Endothelial cell of umbilical vein (primary cell): ENCODE results near the gene MIF4GD. TPM values are rescaled to one million over a fixed set of nuclear protein-coding genes. Genes with fewer than 3 reads are reported as not detected.
A peak's percentile ranks its signal among the peaks of the same experiment; 100 is the strongest.

Experiments used
- BruUV-seq: library from RNA; stranded (reverse); fragments of 400-500 nt; replicated peaks from 2 replicates; lab custom pipeline; 2021; lab: Mats Ljungman, UMichigan
- CTCF ChIA-PET: fragments of 300-600, 350-600 bp; sonication (Branson Sonifier 250); formaldehyde crosslinking; loops from one replicate; lab custom pipeline; 2021; ENCODE audit warnings: antibody characterized with exemption, inconsistent platforms; lab: Charles Lee
- POLR2A ChIA-PET: fragments of 300-600, 350-600 bp; sonication (Branson Sonifier 250); formaldehyde crosslinking; loops from one replicate; lab custom pipeline; 2021; ENCODE audit warnings: antibody characterized with exemption, inconsistent platforms; lab: Charles Lee
- DNase-seq: peaks from one replicate; pipeline ENCODE4 v3.0.0-alpha.2; 2011; ENCODE audit warnings: low read depth, low spot score
- FAIRE-seq: peaks from 2 replicates; lab custom pipeline; 2011; peaks lifted over from hg19 to GRCh38; lab: Jason Lieb, UNC
- H2AFZ ChIP-seq: 2 replicates; pipeline ENCODE4 v1.6.0; 2012; ENCODE audit warnings: low read depth, low read length, control low read depth, inconsistent platforms
- H3K27ac ChIP-seq: 2 replicates; pipeline ENCODE4 v1.5.1; 2011; ENCODE audit warnings: low read depth, mild to moderate bottlenecking, control low read depth, low read length, moderate library complexity; ENCODE audit not compliant: insufficient read depth
- H3K27me3 ChIP-seq, 2 experiments: 2 replicates each; pipeline versions ENCODE4 v1.6.0 to v1.6.1; 2011; ENCODE audit warnings: low read length in 2 of 2, mixed read lengths in 1 of 2; ENCODE audit not compliant: control insufficient read depth in 2 of 2, insufficient read depth in 2 of 2
- H3K36me3 ChIP-seq, 2 experiments: 2 replicates in 1 of 2; 3 replicates in 1 of 2; pipeline ENCODE4 v1.5.1; 2011; ENCODE audit warnings: low read length in 2 of 2, mild to moderate bottlenecking in 1 of 2, moderate library complexity in 1 of 2; ENCODE audit not compliant: control insufficient read depth in 2 of 2, insufficient read depth in 2 of 2; ENCODE audit errors: extremely low read depth in 1 of 2
- H3K4me1 ChIP-seq: 3 replicates; pipeline ENCODE4 v1.5.1; 2011; ENCODE audit warnings: mild to moderate bottlenecking, low read length; ENCODE audit not compliant: control insufficient read depth, insufficient read depth; ENCODE audit errors: extremely low read depth
- H3K4me2 ChIP-seq: 2 replicates; pipeline ENCODE4 v1.6.1; 2011; ENCODE audit warnings: low read length, control low read depth, mixed read lengths; ENCODE audit not compliant: insufficient read depth
- H3K4me3 ChIP-seq, 3 experiments: fragments of 200-600 bp in 1 of 3; sonication (generic), shearing (Covaris generic) in 1 of 3; replicated peaks in 1 of 3; 2 replicates each; pipeline ENCODE4 v1.5.1; 2011 to 2016; ENCODE audit warnings: control low read depth in 3 of 3, low read length in 3 of 3, mild to moderate bottlenecking in 2 of 3, inconsistent platforms in 1 of 3, low read depth in 1 of 3, moderate library complexity in 1 of 3; ENCODE audit not compliant: insufficient read depth in 1 of 3
- H3K79me2 ChIP-seq: 2 replicates; pipeline ENCODE4 v1.6.0; 2012; ENCODE audit warnings: low read length, inconsistent platforms; ENCODE audit not compliant: control insufficient read depth, insufficient read depth
- H3K9ac ChIP-seq: replicated peaks from 2 replicates; pipeline ENCODE3; 2011; ENCODE audit warnings: low read length, control low read depth; ENCODE audit not compliant: insufficient read depth; ENCODE audit errors: extremely low read depth
- H3K9me1 ChIP-seq: replicated peaks from 3 replicates; pipeline ENCODE4 v1.6.0; 2011; ENCODE audit warnings: mild to moderate bottlenecking, low read length; ENCODE audit not compliant: control insufficient read depth, insufficient read depth; ENCODE audit errors: extremely low read depth
- H3K9me3 ChIP-seq: replicated peaks from 2 replicates; pipeline ENCODE4 v1.5.1; 2012; ENCODE audit warnings: low read length, inconsistent platforms; ENCODE audit not compliant: control insufficient read depth, insufficient read depth
- H4K20me1 ChIP-seq: replicated peaks from 2 replicates; pipeline ENCODE3; 2011; ENCODE audit warnings: mild to moderate bottlenecking, low read length; ENCODE audit not compliant: control insufficient read depth, insufficient read depth; ENCODE audit errors: extremely low read depth
- EZH2 ChIP-seq: IDR thresholded peaks from 2 replicates; pipeline ENCODE4 v1.6.1; 2012; ENCODE audit warnings: borderline replicate concordance, low read depth, mild to moderate bottlenecking, moderate library complexity, low read length, inconsistent platforms; ENCODE audit not compliant: severe bottlenecking
- GATA2 ChIP-seq: IDR thresholded peaks from 2 replicates; pipeline ENCODE4 v1.7.0; 2011; ENCODE audit warnings: low read depth, mild to moderate bottlenecking, moderate library complexity, mixed read lengths, low read length; ENCODE audit not compliant: insufficient read length, insufficient read depth
- JUN ChIP-seq: IDR thresholded peaks from 2 replicates; pipeline ENCODE4 v1.6.1; 2011; ENCODE audit warnings: borderline replicate concordance, low read depth; ENCODE audit not compliant: insufficient read length, insufficient read depth
- MYC ChIP-seq: IDR thresholded peaks from one replicate; pipeline ENCODE4 v1.6.1; 2011; ENCODE audit warnings: mild to moderate bottlenecking, low read depth, low read length
- POLR2AphosphoS5 ChIP-seq: IDR thresholded peaks from 2 replicates; pipeline ENCODE4 v1.6.1; 2012; ENCODE audit warnings: low read depth, mild to moderate bottlenecking, control low read depth, low read length, moderate library complexity; ENCODE audit not compliant: insufficient read depth
- dilution Hi-C: fragments of 300-500 bp; cut with MboI; formaldehyde crosslinking; loops from one replicate; pipeline ENCODE4 v1.15.0; 2019; ENCODE audit warnings: low sequenced_read_pairs; ENCODE audit not compliant: extremely low pct_ligation_motif_present
- intact Hi-C: fragments of 100-400 bp; cut with micrococcal nuclease; formaldehyde crosslinking; loops from one replicate; pipeline ENCODE4 v1.10.0; 2022
- polyA plus RNA-seq, 4 experiments: library from polyadenylated mRNA; depleted of rRNA in 3 of 4; stranded (reverse) in 3 of 4; unstranded in 1 of 4; fragments of >200 nt; gene quantifications; 2 replicates each; pipeline versions ENCODE4 v1.2.1 to v1.2.3, GENCODE V29; 2011 to 2012; ENCODE audit warnings: missing spikeins in 1 of 4
- total RNA-seq: library from RNA; stranded (reverse); gene quantifications from 2 replicates; pipeline ENCODE4 v1.2.3, GENCODE V29; 2021
- TF ChIP-seq, protein P1 (sequence below): IDR thresholded peaks from 2 replicates; pipeline ENCODE4 v1.6.1; 2011; ENCODE audit not compliant: insufficient read depth, insufficient read length

MIF4GD gene
- total and polyA plus RNA-seq, 2 donors (not counting 3 experiments of a cell fraction or from before 2014, with no cell fraction given) = 12.4 to 35.7 TPM

DNA sequence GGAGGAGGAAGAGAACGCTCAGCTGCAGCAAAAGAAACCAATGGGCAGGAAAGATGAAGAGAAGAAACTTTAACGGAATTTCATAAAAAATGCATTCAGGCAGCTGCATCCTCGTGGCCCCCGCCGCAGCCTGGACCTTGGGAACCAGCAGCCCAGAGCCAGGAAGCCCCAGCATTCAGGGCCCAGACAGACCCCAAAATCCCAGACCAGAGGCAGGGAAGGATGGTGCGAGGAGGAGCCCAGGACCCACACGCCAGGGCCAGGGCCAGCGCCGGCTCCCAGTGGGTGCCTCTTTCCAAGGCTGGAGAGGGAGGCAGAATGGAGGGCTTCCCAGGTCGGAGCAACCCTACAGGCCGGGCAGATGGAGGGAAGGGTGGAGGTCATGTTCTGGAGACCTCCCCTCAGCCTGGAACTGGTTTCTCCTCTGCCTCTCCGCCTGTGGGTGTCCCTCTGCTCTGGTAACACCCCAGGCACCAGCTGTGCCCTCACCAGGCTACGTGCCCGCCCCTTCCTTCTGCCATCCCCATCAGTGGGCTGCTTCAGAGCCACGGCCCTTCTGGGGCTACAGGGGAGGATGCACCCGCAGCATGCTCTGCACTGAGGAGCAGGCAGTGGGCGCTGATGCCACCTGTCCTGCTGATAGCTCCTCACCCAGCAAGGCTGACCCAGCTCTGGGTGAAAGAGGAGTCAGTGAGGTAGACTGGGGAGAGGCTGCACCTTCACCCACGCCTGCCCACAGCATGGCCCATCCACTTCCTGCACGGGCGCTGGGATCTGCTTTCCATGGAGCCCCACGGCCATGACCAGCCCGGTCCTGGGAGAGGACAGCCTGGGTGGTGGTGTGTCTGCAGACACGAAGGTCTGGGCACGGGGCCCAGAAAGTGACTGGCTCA is 1.2 kb upstream of the MIF4GD start:
- POLR2A ChIA-PET = no interaction called here
- H3K27ac ChIP-seq = no peak overlapping the region
- CTCF ChIA-PET = interaction anchor here (1.2 to 4.1 kb wide), 12 partner anchors 9 to 158 kb away, joined by 3 to 91 read pairs (median 13); partner anchors contain the start of genes GGA3 and MRPS7

More for the DNA sequence above, 1.2 kb upstream of the MIF4GD start:
- H3K9me1 ChIP-seq = no peaks in the 10 kb centered on the region
- no TSS peak for BruUV-seq
- peak overlapping the region; percentile 57 to 89 (median 61) for H3K4me3 ChIP-seq
- H4K20me1 ChIP-seq = no peaks in the 10 kb centered on the region
- TF ChIP-seq MYC (no peak), POLR2AphosphoS5 (no peak), EZH2 (no peak), JUN (no peak), GATA2 (no peak)
- TF ChIP-seq, protein P1, sequence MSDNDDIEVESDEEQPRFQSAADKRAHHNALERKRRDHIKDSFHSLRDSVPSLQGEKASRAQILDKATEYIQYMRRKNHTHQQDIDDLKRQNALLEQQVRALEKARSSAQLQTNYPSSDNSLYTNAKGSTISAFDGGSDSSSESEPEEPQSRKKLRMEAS = no peak
- no peaks in the 10 kb centered on the region for H3K79me2 ChIP-seq
- no peak for FAIRE-seq
- H3K4me2 ChIP-seq = peak overlapping the region; percentile 71
- no peak overlapping the region for H3K9ac ChIP-seq
- H2AFZ ChIP-seq = no peak overlapping the region
- dilution Hi-C loops = no loop called here
- H3K27me3 ChIP-seq = no peaks in the 10 kb centered on the region
- peaks cover 24% of the 10 kb centered on the region for H3K4me1 ChIP-seq
- intact Hi-C loops = loop anchor here (1.0 to 2.0 kb wide), 4 partner anchors 17 to 140 kb away; partner anchors contain the start of genes GRB2 and SLC25A19
- DNase-seq = no peak
- H3K36me3 ChIP-seq = no peaks in the 10 kb centered on the region
- H3K9me3 ChIP-seq = no peaks in the 10 kb centered on the region
